ENCODE results near the gene MAGI2.
A peak's percentile ranks its signal among the peaks of the same experiment; 100 is the strongest.

Gene MAGI2

GRCh38 chr7:78429878-78430277 is 1023.6 kb downstream of the MAGI2 start:
- TF ChIP-seq CTCF (conservative IDR thresholded peaks at IDR 0.05; ENCODE audit: low read length): no peak
- no peak overlapping the region for H3K4me3 ChIP-seq (ENCODE audit: low read length)
- DNase-seq (ENCODE audit: low read depth): no peak

- DNase-seq (ENCODE audit: low read depth): no peak
- no peak for TF ChIP-seq CTCF (conservative IDR thresholded peaks at IDR 0.05; ENCODE audit: low read length)
- H3K4me3 ChIP-seq (ENCODE audit: low read length): no peak overlapping the region
Observed at GRCh38 chr7:78427209-78427608, 1026.3 kb downstream of the MAGI2 start.

GRCh38 chr7:78420001-78420400 is 1033.5 kb downstream of the MAGI2 start:
- H3K4me3 ChIP-seq (ENCODE audit: low read length): no peak overlapping the region
- DNase-seq (ENCODE audit: low read depth): no peak
- no peak for TF ChIP-seq CTCF (conservative IDR thresholded peaks at IDR 0.05; ENCODE audit: low read length)

GRCh38 chr7:78417180-78417853 is 1036.2 kb downstream of the MAGI2 start:
- DNase-seq (ENCODE audit: low read depth): no peak
- H3K4me3 ChIP-seq (ENCODE audit: low read length): no peak overlapping the region
- no peak for TF ChIP-seq CTCF (conservative IDR thresholded peaks at IDR 0.05; ENCODE audit: low read length)

GRCh38 chr7:78413568-78413967 is 1039.9 kb downstream of the MAGI2 start:
- TF ChIP-seq CTCF (conservative IDR thresholded peaks at IDR 0.05; ENCODE audit: low read length): no peak
- H3K4me3 ChIP-seq (ENCODE audit: low read length): no peak overlapping the region
- peak; percentile 2 for DNase-seq (ENCODE audit: low read depth)

GRCh38 chr7:78412216-78412858 is 1041.1 kb downstream of the MAGI2 start:
- no peak for TF ChIP-seq CTCF (conservative IDR thresholded peaks at IDR 0.05; ENCODE audit: low read length)
- no peak overlapping the region for H3K4me3 ChIP-seq (ENCODE audit: low read length)
- DNase-seq (ENCODE audit: low read depth): peak; percentile 21

GRCh38 chr7:78407031-78407430 is 1046.4 kb downstream of the MAGI2 start:
- TF ChIP-seq CTCF (conservative IDR thresholded peaks at IDR 0.05; ENCODE audit: low read length): no peak
- no peak overlapping the region for H3K4me3 ChIP-seq (ENCODE audit: low read length)
- no peak for DNase-seq (ENCODE audit: low read depth)
